ENCODE data around the gene TRAPPC10. TPM values are rescaled to one million over a fixed set of nuclear protein-coding genes. Genes with fewer than 3 reads are reported as not detected.

The TRAPPC10 gene
- total and polyA plus RNA-seq, 2 donors (not counting 1 experiment from before 2014, with no cell fraction given) = 61.7 to 145 TPM

GRCh38 chr21:44063151-44063912, 51.2 kb downstream of the TRAPPC10 start:
- intact Hi-C loops (cut with micrococcal nuclease) = no loop called here
- H3K27ac ChIP-seq (ENCODE audit: low read length in 2 of 2) = no peak overlapping the region
- H3K4me3 Mint-ChIP-seq = no peak overlapping the region
- H3K9me3 ChIP-seq (ENCODE audit: control extremely low read depth in 1 of 3, control insufficient read depth in 2 of 3, insufficient read depth in 1 of 3, low read length in 2 of 3) = no peaks in the 10 kb centered on the region
- H4K20me1 ChIP-seq (ENCODE audit: control insufficient read depth, insufficient read depth, low read length, poor library complexity, severe bottlenecking) = peaks cover 14% of the 10 kb centered on the region
- peaks cover 0 to 13% of the 10 kb centered on the region in 2 donors for H3K4me1 ChIP-seq (ENCODE audit: control insufficient read depth in 2 of 2, insufficient read depth in 2 of 2, low read length in 2 of 2)
- no peak overlapping the region for H2AFZ ChIP-seq (ENCODE audit: insufficient read depth, low read depth, low read length, poor library complexity, severe bottlenecking)
- H3K9me3 Mint-ChIP-seq (ENCODE audit: insufficient read depth) = no peaks in the 10 kb centered on the region
- H3K27me3 ChIP-seq (replicated peaks in 1 of 4; ENCODE audit: control extremely low read depth in 1 of 4, control insufficient read depth in 3 of 4, insufficient read depth in 4 of 4, low read length in 3 of 4) = no peaks in the 10 kb centered on the region
- no peak overlapping the region for H3K9ac ChIP-seq (ENCODE audit: low read length)
- H3K27ac Mint-ChIP-seq = peak overlapping the region; percentile 48
- CTCF ChIA-PET = interaction anchor here (0.6 kb wide), 1 partner anchor 41 kb away, joined by 5 read pairs; no protein-coding TSS in a partner anchor
- H3K27me3 Mint-ChIP-seq = no peaks in the 10 kb centered on the region
- no peak overlapping the region for H3K4me3 ChIP-seq (ENCODE audit: control extremely low read depth in 1 of 5, extremely low read depth in 1 of 5, insufficient read depth in 1 of 5, low read depth in 2 of 5, low read length in 4 of 5)
- 91% methylated on average over 19 of the region's 19 CpGs for WGBS (ENCODE audit: insufficient coverage)
- peaks cover 7 to 70% of the 10 kb centered on the region in 2 experiments for H3K36me3 ChIP-seq (replicated peaks in 1 of 2; ENCODE audit: control extremely low read depth in 1 of 2, control insufficient read depth in 1 of 2, extremely low read depth in 1 of 2, insufficient read depth in 2 of 2, low read length in 1 of 2)
- peaks cover 13% of the 10 kb centered on the region for H3K4me1 Mint-ChIP-seq
- POLR2A ChIA-PET = no interaction called here
- TF ChIP-seq EZH2 (IDR thresholded peaks at IDR 0.05; ENCODE audit: borderline replicate concordance, insufficient read depth, low read depth, low read length, poor library complexity, severe bottlenecking) (no peak), CTCF (IDR thresholded peaks at IDR 0.05) (no peak)
- no peak overlapping the region for H3K4me2 ChIP-seq (replicated peaks; ENCODE audit: low read depth, low read length, poor library complexity, severe bottlenecking)
- ATAC-seq (ENCODE audit: low read depth) = no peak
- DNase-seq = no peak
- peaks cover 50% of the 10 kb centered on the region for H3K79me2 ChIP-seq (ENCODE audit: control insufficient read depth, insufficient read depth, low read length)

DNA sequence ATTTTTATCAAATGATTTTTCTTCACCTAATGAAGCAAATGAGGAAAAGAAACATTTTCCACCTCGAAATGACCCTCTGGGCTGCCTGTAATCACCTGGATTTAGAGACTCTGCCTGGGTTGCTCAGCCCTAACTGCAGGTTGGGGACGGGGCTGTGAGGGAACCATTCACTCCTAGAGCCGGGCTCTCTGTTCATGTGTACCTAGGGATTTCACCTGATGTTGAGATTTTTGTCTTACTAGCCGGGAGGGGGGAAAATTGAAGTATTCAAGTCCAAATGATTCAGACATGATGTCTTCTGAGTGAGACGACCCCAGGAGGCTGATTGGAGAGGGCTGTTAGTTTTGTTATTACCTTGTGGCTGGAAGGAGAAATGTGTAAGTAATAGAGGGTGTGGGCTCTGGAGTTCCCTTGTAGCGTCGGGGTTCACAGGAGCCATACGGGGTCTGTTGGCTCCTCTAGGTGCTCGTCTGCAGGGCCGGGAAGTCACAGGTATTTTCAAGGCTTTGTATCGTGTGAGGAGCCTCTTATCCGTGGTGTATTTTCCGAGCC, 52.8 kb downstream of the TRAPPC10 start:
- Histone ChIP-seq H3K36me3 (replicated peaks in 1 of 2; ENCODE audit: control extremely low read depth in 1 of 2, control insufficient read depth in 1 of 2, extremely low read depth in 1 of 2, insufficient read depth in 2 of 2, low read length in 1 of 2) (peaks cover 7 to 74% of the 10 kb centered on the region in 2 experiments), H3K4me2 (replicated peaks; ENCODE audit: low read depth, low read length, poor library complexity, severe bottlenecking) (no peak overlapping the region), H3K27me3 (replicated peaks in 1 of 4; ENCODE audit: control extremely low read depth in 1 of 4, control insufficient read depth in 3 of 4, insufficient read depth in 4 of 4, low read length in 3 of 4) (no peaks in the 10 kb centered on the region), H3K4me1 (ENCODE audit: control insufficient read depth in 2 of 2, insufficient read depth in 2 of 2, low read length in 2 of 2) (peaks cover 0 to 13% of the 10 kb centered on the region in 2 donors), H3K27ac (ENCODE audit: low read length in 2 of 2) (peak overlapping the region; percentile 21 to 25), H3K9ac (ENCODE audit: low read length) (no peak overlapping the region), H2AFZ (ENCODE audit: insufficient read depth, low read depth, low read length, poor library complexity, severe bottlenecking) (no peak overlapping the region), H4K20me1 (ENCODE audit: control insufficient read depth, insufficient read depth, low read length, poor library complexity, severe bottlenecking) (peaks cover 24% of the 10 kb centered on the region), H3K79me2 (ENCODE audit: control insufficient read depth, insufficient read depth, low read length) (peaks cover 56% of the 10 kb centered on the region), H3K4me3 (ENCODE audit: control extremely low read depth in 1 of 5, extremely low read depth in 1 of 5, insufficient read depth in 1 of 5, low read depth in 2 of 5, low read length in 4 of 5) (no peak overlapping the region), H3K9me3 (ENCODE audit: control extremely low read depth in 1 of 3, control insufficient read depth in 2 of 3, insufficient read depth in 1 of 3, low read length in 2 of 3) (no peaks in the 10 kb centered on the region)
- TF ChIP-seq EZH2 (IDR thresholded peaks at IDR 0.05; ENCODE audit: borderline replicate concordance, insufficient read depth, low read depth, low read length, poor library complexity, severe bottlenecking) (no peak), CTCF (IDR thresholded peaks at IDR 0.05) (no peak)
- H3K27me3 Mint-ChIP-seq = no peaks in the 10 kb centered on the region
- DNase-seq (no peak), ATAC-seq (ENCODE audit: low read depth) (no peak)
- no peaks in the 10 kb centered on the region for H3K9me3 Mint-ChIP-seq (ENCODE audit: insufficient read depth)
- H3K4me1 Mint-ChIP-seq = peaks cover 13% of the 10 kb centered on the region
- ChIA-PET POLR2A (no interaction called here), CTCF (no interaction called here)
- no peak overlapping the region for H3K4me3 Mint-ChIP-seq
- 85% methylated on average over 13 of the region's 13 CpGs for WGBS (ENCODE audit: insufficient coverage)
- intact Hi-C loops (cut with micrococcal nuclease) = no loop called here
- peak overlapping the region; percentile 78 for H3K27ac Mint-ChIP-seq
